H1 (cell line): ENCODE measurements around the gene ADAMTS3. TPM values are rescaled to one million over a fixed set of nuclear protein-coding genes. Genes with fewer than 3 reads are reported as not detected.

Experiments
- CEBPB ChIP-seq: IDR thresholded peaks from 2 replicates; pipeline ENCODE4 v1.6.1; 2012; ENCODE audit warnings: low read depth, low read length
- polyA plus RNA-seq, 7 experiments: library from polyadenylated mRNA; depleted of rRNA in 3 of 7; stranded (reverse) in 5 of 7; unstranded in 2 of 7; fragments of >200 nt in 5 of 7; fragments of 200-250 nt in 2 of 7; gene quantifications; 1 replicate in 5 of 7; 2 replicates in 1 of 7; 4 replicates in 1 of 7; pipeline versions ENCODE4 v1.2.1 to v1.2.3, GENCODE V29; 2011 to 2013; ENCODE audit warnings: missing spikeins in 2 of 7, mixed read lengths in 2 of 7
- total RNA-seq: library from RNA; stranded (reverse); fragmentation: NEBNext Ultra II Directional; extraction: Animal tissue kit (Norgen Biotek cat#: 25700); gene quantifications from 2 replicates; pipeline ENCODE4 v1.2.1, GENCODE V29; 2021

Gene ADAMTS3
- total and polyA plus RNA-seq, 2 of the 8 experiments (the other 6 are each of a cell fraction or from before 2014, with no cell fraction given) = 1.3 to 3.4 TPM

DNA sequence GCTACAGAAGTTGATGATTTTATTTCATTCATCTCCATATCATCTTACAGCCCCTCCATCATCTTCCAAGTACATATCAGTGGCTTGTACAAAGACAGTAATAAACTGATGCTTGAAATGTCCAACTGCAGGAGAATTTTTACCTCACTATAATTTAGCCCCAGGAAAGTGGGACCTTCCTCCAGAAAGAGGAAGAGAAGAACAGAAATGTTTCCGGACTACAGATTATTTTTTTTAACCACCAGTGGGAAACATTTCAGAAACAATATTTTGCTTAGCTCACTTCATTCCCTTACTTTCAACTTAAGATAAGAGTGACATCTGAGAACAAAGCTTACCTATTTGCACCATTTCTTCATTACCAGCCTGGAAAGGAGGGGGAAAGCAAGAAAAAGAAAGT, 2.0 kb downstream of the ADAMTS3 start (continued):
- no peak for TF ChIP-seq CEBPB
- TF ChIP-seq, all 59 proteins: peak for 0
